Calu3 (cell line): ENCODE measurements around the gene PRELID1. TPM values are rescaled to one million over a fixed set of nuclear protein-coding genes. Genes with fewer than 3 reads are reported as not detected.

Experiments used
- BruUV-seq: library from RNA; stranded (reverse); fragments of 400-500 nt; replicated peaks from 2 replicates; lab custom pipeline; 2021; lab: Mats Ljungman, UMichigan
- CTCF ChIA-PET: fragments of 300-600 bp; sonication (Branson Sonifier 250); formaldehyde crosslinking; loops from one replicate; lab custom pipeline; 2022; ENCODE audit warnings: antibody characterized with exemption; lab: Charles Lee
- DNase-seq: peaks from one replicate; pipeline ENCODE4 v3.0.0; 2022
- H3K27ac Mint-ChIP-seq: one replicate; pipeline ENCODE4 v1.8.0; 2022; ENCODE audit warnings: mixed read lengths; ENCODE audit not compliant: unreplicated experiment
- H3K27me3 Mint-ChIP-seq: one replicate; pipeline ENCODE4 v1.8.0; 2022; ENCODE audit warnings: mixed read lengths; ENCODE audit not compliant: unreplicated experiment
- H3K36me3 Mint-ChIP-seq: one replicate; pipeline ENCODE4 v1.8.0; 2022; ENCODE audit warnings: mild to moderate bottlenecking, moderate library complexity, mixed read lengths; ENCODE audit not compliant: insufficient read depth, unreplicated experiment
- H3K4me1 Mint-ChIP-seq: one replicate; pipeline ENCODE4 v1.8.0; 2022; ENCODE audit warnings: mild to moderate bottlenecking, low read depth, mixed read lengths; ENCODE audit not compliant: unreplicated experiment
- H3K4me3 Mint-ChIP-seq: one replicate; pipeline ENCODE4 v1.8.0; 2022; ENCODE audit warnings: mild to moderate bottlenecking, low read depth, moderate library complexity, mixed read lengths; ENCODE audit not compliant: unreplicated experiment
- H3K9me3 Mint-ChIP-seq: one replicate; pipeline ENCODE4 v1.8.0; 2022; ENCODE audit warnings: low read depth, mixed read lengths; ENCODE audit not compliant: unreplicated experiment
- CTCF ChIP-seq: fragments of 200-600 bp; IDR thresholded peaks from one replicate; pipeline ENCODE4 v1.8.0; 2022; ENCODE audit warnings: antibody characterized with exemption; ENCODE audit not compliant: unreplicated experiment
- intact Hi-C: fragments of 100-400 bp; cut with micrococcal nuclease; formaldehyde crosslinking; loops from one replicate; pipeline ENCODE4 v1.10.0; 2022; ENCODE audit not compliant: unreplicated experiment
- total RNA-seq: library from RNA; stranded (reverse); gene quantifications from 2 replicates; pipeline ENCODE4 v1.2.3, GENCODE V29; 2022

The PRELID1 gene
- total RNA-seq, 1 experiment from 2014 or later = 217 TPM

GRCh38 chr5:177344891-177345290 lies 41.3 kb downstream of the PRELID1 start:
- peaks cover 75% of the 10 kb centered on the region for H3K36me3 Mint-ChIP-seq
- BruUV-seq = no TSS peak
- DNase-seq = no peak
- H3K27ac Mint-ChIP-seq = no peak overlapping the region
- TF ChIP-seq CTCF = no peak
- intact Hi-C loops = no loop called here
- H3K27me3 Mint-ChIP-seq = no peaks in the 10 kb centered on the region
- CTCF ChIA-PET = interaction anchor here (0.7 kb wide), 1 partner anchor 17 kb away, joined by 5 read pairs; no protein-coding TSS in a partner anchor
- H3K9me3 Mint-ChIP-seq = no peaks in the 10 kb centered on the region
- H3K4me1 Mint-ChIP-seq = peaks cover 36% of the 10 kb centered on the region
- no peak overlapping the region for H3K4me3 Mint-ChIP-seq

GRCh38 chr5:177346820-177347219 lies 43.2 kb downstream of the PRELID1 start:
- Mint-ChIP-seq H3K4me3 (peak overlapping the region; percentile 13), H3K36me3 (peaks cover 81% of the 10 kb centered on the region), H3K27ac (no peak overlapping the region), H3K27me3 (no peaks in the 10 kb centered on the region), H3K9me3 (no peaks in the 10 kb centered on the region), H3K4me1 (peaks cover 38% of the 10 kb centered on the region)
- CTCF ChIA-PET = interaction anchor here (0.6 kb wide), 1 partner anchor 139 kb away, joined by 7 read pairs; no protein-coding TSS in a partner anchor
- DNase-seq = no peak
- intact Hi-C loops = no loop called here
- BruUV-seq = no TSS peak
- no peak for TF ChIP-seq CTCF

- Mint-ChIP-seq H3K27me3 (no peaks in the 10 kb centered on the region), H3K9me3 (no peaks in the 10 kb centered on the region), H3K4me1 (peaks cover 38% of the 10 kb centered on the region), H3K36me3 (peaks cover 78% of the 10 kb centered on the region), H3K27ac (no peak overlapping the region), H3K4me3 (peak overlapping the region; percentile 13)
- DNase-seq = no peak
- intact Hi-C loops = no loop called here
- no TSS peak for BruUV-seq
- CTCF ChIA-PET = no interaction called here
- no peak for TF ChIP-seq CTCF
Measured at GRCh38 chr5:177347699-177348098, 44.1 kb downstream of the PRELID1 start.

DNA sequence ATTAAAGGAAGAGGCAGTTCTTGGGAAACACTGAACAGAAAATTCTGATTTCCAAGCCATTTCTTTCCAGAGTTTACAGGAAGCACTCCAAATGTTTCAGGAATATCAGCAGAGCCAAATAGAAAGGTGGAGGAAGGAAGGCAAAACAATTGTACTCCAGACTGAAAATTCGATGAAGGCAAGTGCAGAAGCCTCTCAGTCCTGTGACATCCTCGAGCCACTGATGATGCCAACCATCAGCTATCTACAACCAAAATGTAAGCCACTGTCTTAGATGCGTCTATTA lies 45.7 kb downstream of the PRELID1 start:
- DNase-seq = no peak
- CTCF ChIA-PET = interaction anchor here (0.7 to 3.3 kb wide), 2 partner anchors 40 to 53 kb away, joined by 3 to 11 read pairs; no protein-coding TSS in a partner anchor
- Mint-ChIP-seq H3K27ac (peak overlapping the region; percentile 77), H3K4me3 (peak overlapping the region; percentile 86), H3K4me1 (peaks cover 49% of the 10 kb centered on the region), H3K36me3 (peaks cover 71% of the 10 kb centered on the region), H3K27me3 (no peaks in the 10 kb centered on the region), H3K9me3 (peaks cover under 1% of the 10 kb centered on the region)
- no TSS peak for BruUV-seq
- intact Hi-C loops = no loop called here
- no peak for TF ChIP-seq CTCF
